ENCODE measurements around the gene TRABD2B. TPM values are rescaled to one million over a fixed set of nuclear protein-coding genes. Genes with fewer than 3 reads are reported as not detected.
A peak's percentile ranks its signal among the peaks of the same experiment; 100 is the strongest.

Gene TRABD2B
- total RNA-seq, 1 experiment from 2014 or later: 0.96 TPM

DNA sequence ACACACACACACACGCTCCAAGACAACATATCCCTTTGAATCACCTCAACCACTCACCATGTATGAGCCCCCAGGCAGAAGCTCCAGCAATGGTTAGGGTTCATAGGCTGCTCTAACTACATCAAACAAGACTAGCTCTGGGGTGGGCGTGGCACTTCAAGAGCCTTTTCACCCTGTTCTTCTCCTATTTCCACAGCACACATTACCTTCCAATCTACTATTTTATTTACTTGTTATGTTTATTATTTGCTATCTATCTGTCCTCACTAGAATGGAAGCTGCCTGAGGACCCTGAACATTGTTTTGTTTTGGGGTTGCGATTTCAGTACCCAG lies 28.7 kb downstream of the TRABD2B start:
- ChIA-PET CTCF (interaction anchor here (0.7 to 0.8 kb wide), 2 partner anchors 84 to 246 kb away, joined by 3 to 6 read pairs; no protein-coding TSS in a partner anchor), POLR2A (interaction anchor here (0.6 kb wide), 1 partner anchor 14 kb away, joined by 3 read pairs; no protein-coding TSS in a partner anchor)
- Mint-ChIP-seq H3K9me3 (ENCODE audit: unreplicated experiment) (no peaks in the 10 kb centered on the region), H3K27me3 (ENCODE audit: insufficient read depth, unreplicated experiment) (no peaks in the 10 kb centered on the region), H3K36me3 (ENCODE audit: insufficient read depth, unreplicated experiment) (peaks cover 4% of the 10 kb centered on the region), H3K27ac (ENCODE audit: low read depth, unreplicated experiment) (no peak overlapping the region), H3K4me1 (ENCODE audit: insufficient read depth, unreplicated experiment) (peaks cover 8% of the 10 kb centered on the region), H3K4me3 (ENCODE audit: unreplicated experiment) (no peak overlapping the region)
- DNase-seq (ENCODE audit: unreplicated experiment): no peak
- TF ChIP-seq, protein P1, sequence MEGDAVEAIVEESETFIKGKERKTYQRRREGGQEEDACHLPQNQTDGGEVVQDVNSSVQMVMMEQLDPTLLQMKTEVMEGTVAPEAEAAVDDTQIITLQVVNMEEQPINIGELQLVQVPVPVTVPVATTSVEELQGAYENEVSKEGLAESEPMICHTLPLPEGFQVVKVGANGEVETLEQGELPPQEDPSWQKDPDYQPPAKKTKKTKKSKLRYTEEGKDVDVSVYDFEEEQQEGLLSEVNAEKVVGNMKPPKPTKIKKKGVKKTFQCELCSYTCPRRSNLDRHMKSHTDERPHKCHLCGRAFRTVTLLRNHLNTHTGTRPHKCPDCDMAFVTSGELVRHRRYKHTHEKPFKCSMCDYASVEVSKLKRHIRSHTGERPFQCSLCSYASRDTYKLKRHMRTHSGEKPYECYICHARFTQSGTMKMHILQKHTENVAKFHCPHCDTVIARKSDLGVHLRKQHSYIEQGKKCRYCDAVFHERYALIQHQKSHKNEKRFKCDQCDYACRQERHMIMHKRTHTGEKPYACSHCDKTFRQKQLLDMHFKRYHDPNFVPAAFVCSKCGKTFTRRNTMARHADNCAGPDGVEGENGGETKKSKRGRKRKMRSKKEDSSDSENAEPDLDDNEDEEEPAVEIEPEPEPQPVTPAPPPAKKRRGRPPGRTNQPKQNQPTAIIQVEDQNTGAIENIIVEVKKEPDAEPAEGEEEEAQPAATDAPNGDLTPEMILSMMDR (IDR thresholded peaks at IDR 0.05; ENCODE audit: unreplicated experiment): no peak
- no TSS peak for BruUV-seq (replicated peaks)
- intact Hi-C loops (cut with micrococcal nuclease): no loop called here

GRCh38 chr1:47967864-47968555 lies 29.2 kb downstream of the TRABD2B start:
- POLR2A ChIA-PET: no interaction called here
- no peak for DNase-seq (ENCODE audit: unreplicated experiment)

DNA sequence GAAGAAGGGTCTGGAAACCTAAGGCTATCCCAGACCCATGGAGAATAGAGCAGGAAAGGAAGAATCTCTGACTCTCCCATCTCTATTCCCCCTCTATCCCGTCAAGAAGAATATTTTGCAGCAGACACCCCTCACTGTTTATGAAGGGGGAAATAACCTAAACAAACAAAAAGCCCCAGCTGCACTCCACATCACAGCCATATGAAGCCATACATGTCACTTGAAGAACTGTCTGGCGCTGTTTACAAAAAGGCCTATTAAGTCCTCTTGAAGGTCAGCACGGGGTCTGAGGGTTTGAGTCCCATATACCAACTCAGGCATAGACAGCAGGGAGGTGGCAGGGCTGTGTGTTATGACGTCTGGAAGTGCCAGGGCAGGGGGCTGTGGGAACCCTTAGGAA lies 31.4 kb downstream of the TRABD2B start:
- no peak for DNase-seq (ENCODE audit: unreplicated experiment)
- Mint-ChIP-seq H3K27ac (ENCODE audit: low read depth, unreplicated experiment) (no peak overlapping the region), H3K4me1 (ENCODE audit: insufficient read depth, unreplicated experiment) (peaks cover 22% of the 10 kb centered on the region), H3K36me3 (ENCODE audit: insufficient read depth, unreplicated experiment) (peaks cover 4% of the 10 kb centered on the region), H3K4me3 (ENCODE audit: unreplicated experiment) (no peak overlapping the region), H3K9me3 (ENCODE audit: unreplicated experiment) (no peaks in the 10 kb centered on the region), H3K27me3 (ENCODE audit: insufficient read depth, unreplicated experiment) (no peaks in the 10 kb centered on the region)
- ChIA-PET POLR2A (no interaction called here), CTCF (interaction anchor here (1.2 kb wide), 1 partner anchor 228 kb away, joined by 6 read pairs; no protein-coding TSS in a partner anchor)
- BruUV-seq (replicated peaks): no TSS peak
- TF ChIP-seq, protein P1 (IDR thresholded peaks at IDR 0.05; ENCODE audit: unreplicated experiment): no peak
- intact Hi-C loops (cut with micrococcal nuclease): no loop called here

More at GRCh38 chr1:47967864-47968555, 29.2 kb downstream of the TRABD2B start:
- intact Hi-C loops (cut with micrococcal nuclease): no loop called here
- H3K9me3 Mint-ChIP-seq (ENCODE audit: unreplicated experiment): no peaks in the 10 kb centered on the region
- H3K27me3 Mint-ChIP-seq (ENCODE audit: insufficient read depth, unreplicated experiment): no peaks in the 10 kb centered on the region
- no TSS peak for BruUV-seq (replicated peaks)
- H3K4me1 Mint-ChIP-seq (ENCODE audit: insufficient read depth, unreplicated experiment): peaks cover 13% of the 10 kb centered on the region
- peaks cover 4% of the 10 kb centered on the region for H3K36me3 Mint-ChIP-seq (ENCODE audit: insufficient read depth, unreplicated experiment)
- TF ChIP-seq, protein P1 (IDR thresholded peaks at IDR 0.05; ENCODE audit: unreplicated experiment): no peak
- CTCF ChIA-PET: interaction anchor here (0.5 to 0.8 kb wide), 3 partner anchors 84 to 793 kb away, joined by 3 to 6 read pairs (median 3); no protein-coding TSS in a partner anchor
- no peak overlapping the region for H3K4me3 Mint-ChIP-seq (ENCODE audit: unreplicated experiment)
- H3K27ac Mint-ChIP-seq (ENCODE audit: low read depth, unreplicated experiment): no peak overlapping the region

- peak overlapping the region; percentile 95 for H3K27ac Mint-ChIP-seq (ENCODE audit: low read depth, unreplicated experiment)
- no peak overlapping the region for H3K4me3 Mint-ChIP-seq (ENCODE audit: unreplicated experiment)
- peaks cover 22% of the 10 kb centered on the region for H3K4me1 Mint-ChIP-seq (ENCODE audit: insufficient read depth, unreplicated experiment)
- no peak for DNase-seq (ENCODE audit: unreplicated experiment)
- CTCF ChIA-PET: interaction anchor here (2.9 kb wide), 1 partner anchor 97 kb away, joined by 9 read pairs; no protein-coding TSS in a partner anchor
- intact Hi-C loops (cut with micrococcal nuclease): no loop called here
- BruUV-seq (replicated peaks): no TSS peak
- peaks cover 4% of the 10 kb centered on the region for H3K36me3 Mint-ChIP-seq (ENCODE audit: insufficient read depth, unreplicated experiment)
- no peaks in the 10 kb centered on the region for H3K9me3 Mint-ChIP-seq (ENCODE audit: unreplicated experiment)
- H3K27me3 Mint-ChIP-seq (ENCODE audit: insufficient read depth, unreplicated experiment): no peaks in the 10 kb centered on the region
- POLR2A ChIA-PET: no interaction called here
- TF ChIP-seq, protein P1 (IDR thresholded peaks at IDR 0.05; ENCODE audit: unreplicated experiment): no peak
Observed at GRCh38 chr1:47964636-47965035, 32.5 kb downstream of the TRABD2B start.
